ENCODE data around the gene B4GALNT2. TPM values are rescaled to one million over a fixed set of nuclear protein-coding genes. Genes with fewer than 3 reads are reported as not detected.

B4GALNT2 gene
- total RNA-seq, 1 experiment from 2014 or later, result not detected

- DNase-seq (ENCODE audit: low spot score), result no peak
- in situ Hi-C loops (cut with HindIII; ENCODE audit: low sequenced_read_pairs), result no loop called here
These were observed 91.8 kb downstream of the B4GALNT2 start for GRCh38 chr17:49224198-49224996.

- in situ Hi-C loops (cut with HindIII; ENCODE audit: low sequenced_read_pairs), result no loop called here
- no peak for DNase-seq (ENCODE audit: low spot score)
These were observed 92.4 kb downstream of the B4GALNT2 start for GRCh38 chr17:49224997-49225337.

DNA sequence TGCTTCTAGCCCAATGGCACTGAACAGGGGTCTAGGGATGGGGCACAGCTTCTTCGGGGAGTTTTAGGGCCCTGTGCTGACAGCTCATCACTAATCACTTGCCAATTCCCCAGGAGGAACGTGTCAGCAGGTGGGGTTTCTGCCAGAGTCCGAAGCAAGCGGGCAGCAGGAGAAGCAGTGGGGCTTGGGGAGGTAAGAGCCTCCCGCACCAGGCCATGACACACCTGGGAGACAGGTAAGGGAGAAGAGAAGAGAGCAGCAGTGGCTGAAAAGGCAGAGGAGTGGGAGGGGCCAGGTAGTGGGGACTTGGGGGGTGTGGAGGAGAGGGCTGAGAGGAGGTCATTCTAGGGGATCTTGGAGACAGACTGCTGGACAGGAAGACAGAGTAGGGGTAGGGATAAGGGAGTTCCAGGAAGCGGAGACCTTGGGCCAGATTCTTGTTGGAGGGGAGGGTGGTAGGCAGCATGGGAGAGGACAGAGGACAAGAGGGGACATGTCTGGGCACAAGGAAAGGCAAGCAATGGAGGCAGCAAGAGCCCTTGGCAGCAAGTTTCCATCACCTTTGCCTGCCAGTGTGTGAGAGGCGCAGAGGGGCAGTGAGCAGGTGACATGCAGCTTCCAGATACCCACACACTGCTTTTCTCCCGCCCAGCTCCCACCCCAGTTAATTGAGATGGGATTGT, 93.1 kb downstream of the B4GALNT2 start:
- in situ Hi-C loops (cut with HindIII; ENCODE audit: low sequenced_read_pairs), result no loop called here
- no peak for DNase-seq (ENCODE audit: low spot score)

Other genes with a start within 250 kb of the B4GALNT2 start
- gene ATP5MC1, start 240.0 kb upstream of the B4GALNT2 start, total RNA-seq (2014; rRNA removed; shearing (Covaris generic)), result 62.0 and 83.3 TPM in 2 replicates
- gene UBE2Z, start 224.4 kb upstream of the B4GALNT2 start, total RNA-seq (2014; rRNA removed; shearing (Covaris generic)), result 71.2 and 71.3 TPM in 2 replicates
- 206 and 275 TPM in 2 replicates for gene SNF8, start 187.9 kb upstream of the B4GALNT2 start, total RNA-seq (2014; rRNA removed; shearing (Covaris generic))
- gene GIP, start 164.2 kb upstream of the B4GALNT2 start, total RNA-seq (2014; rRNA removed; shearing (Covaris generic)), result 0.20 and 1.5 TPM in 2 replicates
- 63.0 and 86.2 TPM in 2 replicates for gene IGF2BP1, start 135.4 kb upstream of the B4GALNT2 start, total RNA-seq (2014; rRNA removed; shearing (Covaris generic))
- not detected in 2 replicates for gene GNGT2, start 77.8 kb downstream of the B4GALNT2 start, total RNA-seq (2014; rRNA removed; shearing (Covaris generic))
- 0.14 TPM in 1 of 2 replicates, not detected in the other for gene ABI3, start 77.9 kb downstream of the B4GALNT2 start, total RNA-seq (2014; rRNA removed; shearing (Covaris generic))
- gene PHOSPHO1, start 98.0 kb downstream of the B4GALNT2 start, total RNA-seq (2014; rRNA removed; shearing (Covaris generic)), result 3.5 and 4.1 TPM in 2 replicates
- 10.2 and 20.2 TPM in 2 replicates for gene ZNF652, start 229.5 kb downstream of the B4GALNT2 start, total RNA-seq (2014; rRNA removed; shearing (Covaris generic))

All from G401 (cell line).